ENCODE results near the gene CTIF.

Gene CTIF

DNA sequence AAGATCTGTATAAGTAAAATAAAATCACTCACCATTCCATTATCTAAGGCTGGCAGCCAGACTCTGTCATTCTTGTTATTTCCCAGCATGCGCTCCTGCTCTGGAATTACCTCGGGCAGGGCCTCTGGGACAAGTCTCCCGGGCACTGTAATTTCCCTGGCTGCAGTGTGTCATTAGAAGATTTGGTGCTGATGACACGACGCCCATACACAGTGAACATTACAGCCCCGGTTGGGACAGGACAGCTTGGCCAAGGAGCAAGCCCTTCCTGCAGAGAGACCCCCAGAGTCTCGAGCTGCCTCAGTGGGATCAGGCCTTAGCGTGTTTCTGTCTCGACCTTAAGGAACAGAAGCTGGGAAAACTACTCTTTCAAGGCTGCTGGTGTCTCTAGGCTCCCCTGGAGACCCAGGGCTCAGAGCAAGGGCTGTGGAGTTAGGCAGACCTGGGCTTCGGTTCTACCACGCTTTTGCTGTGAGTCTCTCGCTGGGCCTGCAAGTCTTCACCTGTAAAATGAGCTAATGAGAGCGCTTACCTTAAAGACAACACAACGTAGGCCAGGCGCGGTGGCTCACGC, 372.2 kb downstream of the CTIF start:
- DNase-seq (ENCODE audit: insufficient read length) = no peak
- FAIRE-seq = no peak

More for the DNA sequence above, 372.2 kb downstream of the CTIF start:
- TF ChIP-seq POLR2A (IDR thresholded peaks at IDR 0.05; ENCODE audit: low read depth, low read length) (no peak), POLR2AphosphoS5 (IDR thresholded peaks at IDR 0.05; ENCODE audit: low read depth, low read length) (no peak), TAF1 (IDR thresholded peaks at IDR 0.05; ENCODE audit: borderline replicate concordance, low read depth, low read length) (no peak)
